Type B pancreatic cell (in vitro differentiated cells): ENCODE results near the gene CDK16. TPM values are rescaled to one million over a fixed set of nuclear protein-coding genes. Genes with fewer than 3 reads are reported as not detected.

ENCODE experiments used
- DNase-seq: peaks from one replicate; pipeline ENCODE4 v3.0.0; 2021; ENCODE audit warnings: mixed read lengths; ENCODE audit not compliant: unreplicated experiment; ENCODE audit errors: extremely low spot score
- H3K27ac Mint-ChIP-seq: 2 replicates; pipeline ENCODE4 v1.8.0; 2021; ENCODE audit warnings: mild to moderate bottlenecking, mixed read lengths
- H3K27me3 Mint-ChIP-seq: 2 replicates; pipeline ENCODE4 v1.8.0; 2021; ENCODE audit warnings: mixed read lengths
- H3K36me3 Mint-ChIP-seq: 2 replicates; pipeline ENCODE4 v1.8.0; 2021; ENCODE audit warnings: mixed read lengths
- H3K4me1 Mint-ChIP-seq: one replicate; pipeline ENCODE4 v1.8.0; 2021; ENCODE audit warnings: mixed read lengths; ENCODE audit not compliant: unreplicated experiment
- H3K4me3 Mint-ChIP-seq: 2 replicates; pipeline ENCODE4 v1.8.0; 2021; ENCODE audit warnings: mild to moderate bottlenecking, mixed read lengths
- H3K9me3 Mint-ChIP-seq: 2 replicates; pipeline ENCODE4 v1.8.0; 2021; ENCODE audit warnings: mixed read lengths
- total RNA-seq: library from RNA; stranded (reverse); gene quantifications from 2 replicates; pipeline ENCODE4 v1.2.1, GENCODE V29; 2021; ENCODE audit warnings: low replicate concordance
- TF ChIP-seq, protein P1 (sequence below): fragments of 200-600 bp; sonication (generic); conservative IDR thresholded peaks from 2 replicates; pipeline ENCODE4 v1.5.0; 2021; ENCODE audit warnings: antibody characterized with exemption, mild to moderate bottlenecking

The CDK16 gene
- total RNA-seq, 1 donor from 2014 or later = 234 TPM

DNA sequence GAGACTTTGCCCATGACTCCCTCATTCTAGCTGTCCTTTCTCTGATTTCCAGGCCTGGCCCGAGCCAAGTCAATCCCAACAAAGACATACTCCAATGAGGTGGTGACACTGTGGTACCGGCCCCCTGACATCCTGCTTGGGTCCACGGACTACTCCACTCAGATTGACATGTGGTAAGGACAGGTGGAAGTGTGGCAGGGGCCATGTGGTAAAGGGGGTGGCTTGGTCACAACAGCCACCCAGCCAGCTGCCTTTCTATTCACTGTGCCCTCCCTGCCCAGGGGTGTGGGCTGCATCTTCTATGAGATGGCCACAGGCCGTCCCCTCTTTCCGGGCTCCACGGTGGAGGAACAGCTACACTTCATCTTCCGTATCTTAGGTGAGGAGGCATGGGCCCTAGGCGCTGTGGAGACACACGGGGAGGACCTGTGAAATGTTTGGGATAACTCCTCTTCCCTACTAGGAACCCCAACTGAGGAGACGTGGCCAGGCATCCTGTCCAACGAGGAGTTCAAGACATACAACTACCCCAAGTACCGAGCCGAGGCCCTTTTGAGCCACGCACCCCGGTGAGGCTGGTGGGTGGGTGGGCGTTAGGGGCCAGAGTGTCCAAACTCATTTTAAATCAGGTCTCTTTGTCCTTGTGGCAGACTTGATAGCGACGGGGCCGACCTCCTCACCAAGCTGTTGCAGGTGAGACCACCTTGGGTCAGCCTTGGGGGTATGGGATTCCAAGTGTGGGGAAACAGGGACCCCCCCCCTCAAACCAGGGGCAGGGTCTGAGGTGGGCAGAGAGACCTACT lies 8.3 kb downstream of the CDK16 start:
- H3K4me3 Mint-ChIP-seq = no peak overlapping the region
- DNase-seq = no peak
- TF ChIP-seq, protein P1, sequence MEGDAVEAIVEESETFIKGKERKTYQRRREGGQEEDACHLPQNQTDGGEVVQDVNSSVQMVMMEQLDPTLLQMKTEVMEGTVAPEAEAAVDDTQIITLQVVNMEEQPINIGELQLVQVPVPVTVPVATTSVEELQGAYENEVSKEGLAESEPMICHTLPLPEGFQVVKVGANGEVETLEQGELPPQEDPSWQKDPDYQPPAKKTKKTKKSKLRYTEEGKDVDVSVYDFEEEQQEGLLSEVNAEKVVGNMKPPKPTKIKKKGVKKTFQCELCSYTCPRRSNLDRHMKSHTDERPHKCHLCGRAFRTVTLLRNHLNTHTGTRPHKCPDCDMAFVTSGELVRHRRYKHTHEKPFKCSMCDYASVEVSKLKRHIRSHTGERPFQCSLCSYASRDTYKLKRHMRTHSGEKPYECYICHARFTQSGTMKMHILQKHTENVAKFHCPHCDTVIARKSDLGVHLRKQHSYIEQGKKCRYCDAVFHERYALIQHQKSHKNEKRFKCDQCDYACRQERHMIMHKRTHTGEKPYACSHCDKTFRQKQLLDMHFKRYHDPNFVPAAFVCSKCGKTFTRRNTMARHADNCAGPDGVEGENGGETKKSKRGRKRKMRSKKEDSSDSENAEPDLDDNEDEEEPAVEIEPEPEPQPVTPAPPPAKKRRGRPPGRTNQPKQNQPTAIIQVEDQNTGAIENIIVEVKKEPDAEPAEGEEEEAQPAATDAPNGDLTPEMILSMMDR = no peak
- peaks cover 31% of the 10 kb centered on the region for H3K36me3 Mint-ChIP-seq
- no peaks in the 10 kb centered on the region for H3K27me3 Mint-ChIP-seq
- H3K27ac Mint-ChIP-seq = peak overlapping the region; percentile 19
- peaks cover 18% of the 10 kb centered on the region for H3K4me1 Mint-ChIP-seq
- no peaks in the 10 kb centered on the region for H3K9me3 Mint-ChIP-seq

DNA sequence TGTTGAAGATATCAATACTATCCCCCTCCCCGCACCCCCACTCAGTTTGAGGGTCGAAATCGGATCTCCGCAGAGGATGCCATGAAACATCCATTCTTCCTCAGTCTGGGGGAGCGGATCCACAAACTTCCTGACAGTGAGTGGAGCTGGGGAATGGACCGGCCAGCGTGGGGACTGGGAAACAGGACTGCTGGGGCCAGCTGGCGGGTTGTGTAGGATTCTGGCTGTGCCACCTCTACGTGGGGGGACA lies 8.8 kb downstream of the CDK16 start:
- Mint-ChIP-seq H3K4me1 (peaks cover 19% of the 10 kb centered on the region), H3K27ac (no peak overlapping the region), H3K27me3 (no peaks in the 10 kb centered on the region), H3K36me3 (peaks cover 27% of the 10 kb centered on the region), H3K9me3 (no peaks in the 10 kb centered on the region), H3K4me3 (no peak overlapping the region)
- DNase-seq = no peak
- TF ChIP-seq, protein P1 = no peak

DNA sequence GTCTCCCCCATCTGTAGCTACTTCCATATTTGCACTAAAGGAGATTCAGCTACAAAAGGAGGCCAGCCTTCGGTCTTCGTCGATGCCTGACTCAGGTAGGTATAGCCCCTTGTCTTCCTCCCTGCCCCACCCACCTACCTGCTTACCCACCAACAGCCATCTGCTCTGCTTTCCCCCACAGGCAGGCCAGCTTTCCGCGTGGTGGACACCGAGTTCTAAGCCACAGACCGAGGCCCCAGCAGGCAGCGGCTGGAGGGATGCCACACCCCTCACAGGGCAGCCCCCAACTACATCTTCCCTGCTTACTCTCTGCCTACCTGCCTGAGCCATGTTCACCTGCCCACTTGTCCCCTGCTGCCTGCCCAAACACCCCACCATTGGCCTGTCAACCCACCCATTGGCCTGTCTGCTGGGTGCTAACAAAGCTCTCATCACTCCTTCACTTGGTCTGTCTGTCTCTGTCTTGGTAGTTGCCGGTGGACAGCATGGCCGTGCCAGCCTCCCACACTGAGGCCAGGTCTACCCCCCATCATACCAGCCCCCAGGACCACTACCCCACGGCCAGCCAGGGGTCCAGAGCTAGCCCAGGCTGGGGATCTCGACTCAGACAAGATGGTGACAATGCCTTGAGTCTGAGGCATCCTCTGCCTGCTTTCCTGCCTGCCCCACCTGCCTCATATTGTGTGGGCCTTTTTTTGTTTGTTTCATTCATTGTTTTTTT lies 10.2 kb downstream of the CDK16 start:
- peaks cover 17% of the 10 kb centered on the region for H3K4me1 Mint-ChIP-seq
- no peaks in the 10 kb centered on the region for H3K9me3 Mint-ChIP-seq
- TF ChIP-seq, protein P1 = no peak
- no peak overlapping the region for H3K27ac Mint-ChIP-seq
- DNase-seq = no peak
- H3K4me3 Mint-ChIP-seq = no peak overlapping the region
- no peaks in the 10 kb centered on the region for H3K27me3 Mint-ChIP-seq
- peaks cover 26% of the 10 kb centered on the region for H3K36me3 Mint-ChIP-seq

DNA sequence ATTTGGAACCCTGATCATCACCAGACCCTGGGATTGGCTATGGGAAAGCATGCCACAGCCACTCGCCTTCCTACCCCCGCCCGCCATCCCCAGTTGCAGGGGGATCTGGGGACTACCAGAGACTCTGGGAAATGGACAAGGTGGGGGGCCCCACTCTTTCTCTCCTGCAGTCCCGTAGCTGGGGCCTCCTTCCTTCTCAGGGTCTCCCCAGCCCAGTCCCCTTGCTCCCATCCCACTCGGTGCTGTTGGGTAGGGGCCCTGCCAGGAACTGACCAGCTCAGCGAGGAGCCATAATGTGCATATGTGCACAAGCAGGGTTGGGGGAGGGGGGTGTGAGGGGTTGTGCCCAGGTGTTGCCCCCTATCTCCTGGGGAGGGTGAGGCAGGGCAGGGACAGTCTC lies 10.9 kb downstream of the CDK16 start:
- DNase-seq = no peak
- Mint-ChIP-seq H3K27ac (no peak overlapping the region), H3K36me3 (peaks cover 26% of the 10 kb centered on the region), H3K9me3 (no peaks in the 10 kb centered on the region), H3K27me3 (no peaks in the 10 kb centered on the region), H3K4me1 (peaks cover 17% of the 10 kb centered on the region), H3K4me3 (no peak overlapping the region)
- TF ChIP-seq, protein P1 = no peak

DNA sequence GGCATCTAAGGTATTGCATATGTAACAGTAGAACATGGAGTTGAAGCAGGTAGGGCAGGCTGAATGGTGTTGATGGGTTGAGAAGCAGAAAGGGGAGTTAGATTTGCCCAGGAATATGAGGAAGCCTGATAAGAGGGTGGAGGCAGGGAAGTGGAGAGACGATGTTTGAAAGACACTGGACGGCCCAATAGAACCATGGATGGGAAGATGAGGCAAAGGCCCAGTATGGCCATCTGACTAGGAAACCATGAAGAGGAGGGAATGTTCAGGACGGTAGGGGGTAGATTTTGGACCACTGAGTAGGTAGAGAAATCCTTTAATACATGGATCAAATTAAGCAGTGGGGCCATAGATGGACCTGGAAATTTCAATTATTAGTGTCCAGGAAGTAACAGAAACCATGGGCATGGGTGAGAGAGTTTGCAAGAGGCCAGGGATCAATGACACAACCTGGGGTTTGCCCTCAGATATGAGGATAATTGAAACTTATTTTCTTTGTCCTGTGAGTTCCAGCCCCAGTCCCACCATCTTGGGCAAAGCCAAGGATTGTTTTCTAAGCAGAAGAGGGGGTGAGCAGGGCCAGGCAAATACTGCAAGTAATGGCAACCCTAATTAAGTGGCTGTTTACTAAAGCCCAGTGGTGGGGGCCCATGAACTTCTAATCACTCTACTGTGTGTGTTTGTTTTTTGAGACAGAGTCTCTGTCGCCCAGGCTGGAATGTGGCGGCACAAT lies 11.8 kb downstream of the CDK16 start:
- peaks cover 21% of the 10 kb centered on the region for H3K4me1 Mint-ChIP-seq
- peak overlapping the region; percentile 15 for H3K4me3 Mint-ChIP-seq
- peak overlapping the region; percentile 100 for H3K27ac Mint-ChIP-seq
- H3K9me3 Mint-ChIP-seq = no peaks in the 10 kb centered on the region
- DNase-seq = no peak
- H3K36me3 Mint-ChIP-seq = peaks cover 25% of the 10 kb centered on the region
- H3K27me3 Mint-ChIP-seq = no peaks in the 10 kb centered on the region
- TF ChIP-seq, protein P1 = no peak
